HepG2 (cell line): ENCODE measurements around the gene OBSL1. TPM values are rescaled to one million over a fixed set of nuclear protein-coding genes. Genes with fewer than 3 reads are reported as not detected.

Source experiments
- FOXO4 ChIP-seq: sonication (generic); formaldehyde crosslinking; conservative IDR thresholded peaks from 2 replicates; pipeline ENCODE4 v1.8.1; 2023; ENCODE audit warnings: missing genetic modification reagents
- JUN ChIP-seq: sonication (generic); formaldehyde crosslinking; IDR thresholded peaks from 2 replicates; pipeline ENCODE4 v1.4.0; 2020; ENCODE audit warnings: mild to moderate bottlenecking, missing genetic modification reagents
- RBM22 ChIP-seq: fragments of 200-400 bp; formaldehyde crosslinking; optimal IDR thresholded peaks from 2 replicates; pipeline ENCODE3; 2017; ENCODE audit warnings: mild to moderate bottlenecking, low read length, moderate library complexity
- SSRP1 ChIP-seq: IDR thresholded peaks from 2 replicates; pipeline ENCODE4 v1.6.1; 2016; ENCODE audit warnings: control low read depth
- STAT6 ChIP-seq: sonication (generic); formaldehyde crosslinking; IDR thresholded peaks from 2 replicates; pipeline ENCODE4 v1.4.0; 2020; ENCODE audit warnings: missing genetic modification reagents, mild to moderate bottlenecking, borderline replicate concordance
- TBL1XR1 ChIP-seq: fragments of 150-350 bp; IDR thresholded peaks from 2 replicates; pipeline ENCODE4 v1.6.1; 2014; ENCODE audit warnings: borderline replicate concordance, low read length; ENCODE audit not compliant: partially characterized antibody
- TGIF2 ChIP-seq: IDR thresholded peaks from 2 replicates; pipeline ENCODE4 v1.6.1; 2016; ENCODE audit warnings: control low read depth, missing compliant biosample characterization
- ZC3H13 ChIP-seq: sonication (generic); formaldehyde crosslinking; IDR thresholded peaks from 2 replicates; pipeline ENCODE4 v1.8.1; 2023; ENCODE audit warnings: mild to moderate bottlenecking, missing genetic modification reagents, moderate library complexity
- ZNF282 ChIP-seq: fragments of 450-650 bp; IDR thresholded peaks from 2 replicates; pipeline ENCODE4 v1.6.1; 2018; ENCODE audit not compliant: partially characterized antibody
- ZNF326 ChIP-seq: sonication (generic); formaldehyde crosslinking; IDR thresholded peaks from 2 replicates; pipeline ENCODE4 v1.4.0; 2020; ENCODE audit warnings: missing genetic modification reagents, borderline replicate concordance
- ZNF451 ChIP-seq: sonication (generic); formaldehyde crosslinking; IDR thresholded peaks from 2 replicates; pipeline ENCODE4 v1.5.0; 2020; ENCODE audit warnings: mild to moderate bottlenecking, missing genetic modification reagents
- ZNF629 ChIP-seq: sonication (generic); formaldehyde crosslinking; conservative IDR thresholded peaks from 2 replicates; pipeline ENCODE4 v1.5.0; 2020; ENCODE audit warnings: missing genetic modification reagents
- ZNF724P ChIP-seq: sonication (generic); formaldehyde crosslinking; IDR thresholded peaks from 2 replicates; pipeline ENCODE4 v1.8.0; 2022; ENCODE audit warnings: missing genetic modification reagents, borderline replicate concordance
- ZNF782 ChIP-seq: sonication (generic); formaldehyde crosslinking; IDR thresholded peaks from 2 replicates; pipeline ENCODE4 v1.4.0; 2020; ENCODE audit warnings: missing genetic modification reagents, mild to moderate bottlenecking, borderline replicate concordance
- ZSCAN21 ChIP-seq: sonication (generic); formaldehyde crosslinking; IDR thresholded peaks from 2 replicates; pipeline ENCODE4 v1.8.0; 2022; ENCODE audit warnings: mild to moderate bottlenecking, missing genetic modification reagents, moderate library complexity, borderline replicate concordance
- polyA plus RNA-seq, 8 experiments: library from polyadenylated mRNA; depleted of rRNA in 3 of 8; stranded (reverse) in 7 of 8; unstranded in 1 of 8; fragments of >200 nt; fragmentation: Illumina TruSeq in 4 of 8; extraction: Trizol in 4 of 8; gene quantifications; 2 replicates each; pipeline versions ENCODE4 v1.2.1 to v1.2.3, GENCODE V29; 2011 to 2016; ENCODE audit warnings: low read depth in 4 of 8, missing spikeins in 1 of 8, mixed read lengths in 1 of 8; ENCODE audit not compliant: insufficient read depth in 1 of 8
- total RNA-seq, 5 experiments: library from RNA; depleted of rRNA; stranded (reverse); fragments of >200 nt; fragmentation: Illumina TruSeq; extraction: Trizol; gene quantifications; 2 replicates each; pipeline ENCODE4 v1.2.3, GENCODE V29; 2016; ENCODE audit warnings: low read depth in 1 of 5
- TF ChIP-seq, protein P1 (sequence below): sonication (generic); formaldehyde crosslinking; IDR thresholded peaks from 2 replicates; pipeline ENCODE4 v1.5.0; 2020; ENCODE audit warnings: mild to moderate bottlenecking, missing genetic modification reagents, moderate library complexity
- TF ChIP-seq, protein P2 (sequence below): sonication (generic); formaldehyde crosslinking; IDR thresholded peaks from 2 replicates; pipeline ENCODE4 v1.5.0; 2020; ENCODE audit warnings: missing genetic modification reagents
- TF ChIP-seq, protein P3 (sequence below): sonication (generic); formaldehyde crosslinking; IDR thresholded peaks from 2 replicates; pipeline ENCODE4 v1.8.0; 2022; ENCODE audit warnings: missing genetic modification reagents, low read depth, mild to moderate bottlenecking, borderline replicate concordance
- TF ChIP-seq, protein P4 (sequence below): sonication (generic); formaldehyde crosslinking; IDR thresholded peaks from 2 replicates; pipeline ENCODE4 v1.5.0; 2020; ENCODE audit warnings: missing genetic modification reagents

Gene OBSL1
- total and polyA plus RNA-seq, 2 of the 13 experiments (the other 11 are each of a cell fraction or from before 2014, with no cell fraction given) = 86.7 to 218 TPM

DNA sequence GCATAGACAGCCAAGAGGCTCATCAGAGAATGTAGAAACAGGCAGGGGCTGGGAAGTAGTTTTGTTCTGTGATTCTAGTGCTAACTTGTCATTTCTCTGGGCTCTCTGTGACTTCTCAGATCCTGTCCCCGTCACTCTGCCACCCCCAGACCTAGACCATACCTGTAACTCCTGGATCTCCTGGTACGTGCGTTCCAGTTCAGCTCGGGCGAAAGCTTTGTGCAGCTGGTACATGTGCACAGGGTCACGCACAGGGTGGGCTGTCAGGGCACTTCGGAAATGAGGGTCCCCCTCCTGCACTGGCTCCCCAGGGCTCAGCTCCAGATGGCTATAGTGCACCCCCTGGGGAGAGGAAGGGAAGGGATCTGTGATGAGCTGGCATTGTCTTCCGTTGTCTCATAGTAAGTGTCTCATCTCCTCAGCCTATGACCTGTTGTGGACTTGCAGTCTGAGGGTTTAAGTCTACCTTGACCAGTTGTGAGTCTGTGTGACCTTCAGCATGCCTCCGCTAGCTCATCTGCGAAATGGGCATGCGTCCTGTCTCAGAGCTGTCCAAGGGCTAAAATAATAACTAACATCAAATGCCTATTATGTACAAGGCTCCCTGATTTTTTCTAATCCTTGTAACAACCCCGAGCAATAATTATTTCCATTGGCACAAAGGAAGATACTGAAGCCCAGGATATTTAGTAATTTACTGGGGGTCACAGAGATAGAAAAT is 30.4 kb downstream of the OBSL1 start (continued):
- TF ChIP-seq ZNF782 (CRISPR knock-in tag) = no peak
- peak; percentile 85 for TF ChIP-seq RBM22
- TF ChIP-seq, protein P1, sequence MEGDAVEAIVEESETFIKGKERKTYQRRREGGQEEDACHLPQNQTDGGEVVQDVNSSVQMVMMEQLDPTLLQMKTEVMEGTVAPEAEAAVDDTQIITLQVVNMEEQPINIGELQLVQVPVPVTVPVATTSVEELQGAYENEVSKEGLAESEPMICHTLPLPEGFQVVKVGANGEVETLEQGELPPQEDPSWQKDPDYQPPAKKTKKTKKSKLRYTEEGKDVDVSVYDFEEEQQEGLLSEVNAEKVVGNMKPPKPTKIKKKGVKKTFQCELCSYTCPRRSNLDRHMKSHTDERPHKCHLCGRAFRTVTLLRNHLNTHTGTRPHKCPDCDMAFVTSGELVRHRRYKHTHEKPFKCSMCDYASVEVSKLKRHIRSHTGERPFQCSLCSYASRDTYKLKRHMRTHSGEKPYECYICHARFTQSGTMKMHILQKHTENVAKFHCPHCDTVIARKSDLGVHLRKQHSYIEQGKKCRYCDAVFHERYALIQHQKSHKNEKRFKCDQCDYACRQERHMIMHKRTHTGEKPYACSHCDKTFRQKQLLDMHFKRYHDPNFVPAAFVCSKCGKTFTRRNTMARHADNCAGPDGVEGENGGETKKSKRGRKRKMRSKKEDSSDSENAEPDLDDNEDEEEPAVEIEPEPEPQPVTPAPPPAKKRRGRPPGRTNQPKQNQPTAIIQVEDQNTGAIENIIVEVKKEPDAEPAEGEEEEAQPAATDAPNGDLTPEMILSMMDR = peak; percentile 10; the same call in 1 of the 2 replicates
- 0 out of 2 replicates have a peak, but pooled peaks have one; percentile 31 for TF ChIP-seq ZSCAN21 (CRISPR knock-in tag)
- no peak for TF ChIP-seq TGIF2
- TF ChIP-seq, protein P2, sequence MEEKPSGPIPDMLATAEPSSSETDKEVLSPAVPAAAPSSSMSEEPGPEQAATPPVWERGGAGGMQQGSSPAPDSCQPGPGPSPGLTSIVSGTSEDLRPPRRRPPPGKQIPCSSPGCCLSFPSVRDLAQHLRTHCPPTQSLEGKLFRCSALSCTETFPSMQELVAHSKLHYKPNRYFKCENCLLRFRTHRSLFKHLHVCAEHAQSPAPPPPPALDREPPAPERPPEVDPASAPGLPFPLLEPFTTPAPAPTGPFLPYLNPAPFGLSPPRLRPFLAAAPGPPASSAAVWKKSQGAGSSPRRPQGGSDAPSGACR (CRISPR knock-in tag) = peak; percentile 6; the same call in 1 of the 2 replicates
- TF ChIP-seq JUN = no peak
- no peak for TF ChIP-seq TBL1XR1
- TF ChIP-seq ZNF724P (CRISPR knock-in tag) = no peak
- peak; percentile 92 for TF ChIP-seq ZNF629 (CRISPR knock-in tag)
- TF ChIP-seq, protein P3, sequence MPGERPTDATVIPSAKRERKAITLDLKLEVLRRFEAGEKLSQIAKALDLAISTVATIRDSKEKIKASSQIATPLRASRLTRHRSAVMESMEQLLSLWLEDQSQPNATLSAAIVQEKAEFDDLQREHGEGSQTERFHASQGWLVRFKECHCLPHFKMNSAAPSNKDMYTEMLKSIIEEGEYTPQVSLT (CRISPR knock-in tag) = no peak
- no peak for TF ChIP-seq ZNF282
- peak; percentile 65; the same call in 1 of the 2 replicates for TF ChIP-seq SSRP1 (CRISPR knock-in tag)
- no peak for TF ChIP-seq FOXO4
- TF ChIP-seq ZC3H13 (CRISPR knock-in tag) = peak; percentile 51; the same call in 1 of the 2 replicates
- TF ChIP-seq ZNF451 = no peak
- peak; percentile 20; the same call in 1 of the 2 replicates for TF ChIP-seq STAT6 (CRISPR knock-in tag)
- TF ChIP-seq ZNF326 (CRISPR knock-in tag) = no peak
- TF ChIP-seq, protein P4, sequence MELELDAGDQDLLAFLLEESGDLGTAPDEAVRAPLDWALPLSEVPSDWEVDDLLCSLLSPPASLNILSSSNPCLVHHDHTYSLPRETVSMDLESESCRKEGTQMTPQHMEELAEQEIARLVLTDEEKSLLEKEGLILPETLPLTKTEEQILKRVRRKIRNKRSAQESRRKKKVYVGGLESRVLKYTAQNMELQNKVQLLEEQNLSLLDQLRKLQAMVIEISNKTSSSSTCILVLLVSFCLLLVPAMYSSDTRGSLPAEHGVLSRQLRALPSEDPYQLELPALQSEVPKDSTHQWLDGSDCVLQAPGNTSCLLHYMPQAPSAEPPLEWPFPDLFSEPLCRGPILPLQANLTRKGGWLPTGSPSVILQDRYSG (CRISPR knock-in tag) = no peak
